Astrocyte of the cerebellum (primary cell): ENCODE results near the gene FOSL1.

Experiments used
- DNase-seq: peaks from one replicate; pipeline ENCODE4 v3.0.0-alpha.2; 2011; ENCODE audit warnings: low read depth
- H3K4me3 ChIP-seq: 2 replicates; pipeline ENCODE4 v1.5.1; 2011; ENCODE audit warnings: mild to moderate bottlenecking, low read depth, low read length, moderate library complexity
- in situ Hi-C: cut with HindIII; loops from 2 replicates; pipeline ENCODE4 v1.10.0; 2017; ENCODE audit warnings: low sequenced_read_pairs
- TF ChIP-seq, protein P1 (sequence below): IDR thresholded peaks from 2 replicates; pipeline ENCODE4 v1.5.1; 2012; ENCODE audit warnings: low read length, low read depth, moderate library complexity, mild to moderate bottlenecking; ENCODE audit errors: missing control alignments

The FOSL1 gene

DNA sequence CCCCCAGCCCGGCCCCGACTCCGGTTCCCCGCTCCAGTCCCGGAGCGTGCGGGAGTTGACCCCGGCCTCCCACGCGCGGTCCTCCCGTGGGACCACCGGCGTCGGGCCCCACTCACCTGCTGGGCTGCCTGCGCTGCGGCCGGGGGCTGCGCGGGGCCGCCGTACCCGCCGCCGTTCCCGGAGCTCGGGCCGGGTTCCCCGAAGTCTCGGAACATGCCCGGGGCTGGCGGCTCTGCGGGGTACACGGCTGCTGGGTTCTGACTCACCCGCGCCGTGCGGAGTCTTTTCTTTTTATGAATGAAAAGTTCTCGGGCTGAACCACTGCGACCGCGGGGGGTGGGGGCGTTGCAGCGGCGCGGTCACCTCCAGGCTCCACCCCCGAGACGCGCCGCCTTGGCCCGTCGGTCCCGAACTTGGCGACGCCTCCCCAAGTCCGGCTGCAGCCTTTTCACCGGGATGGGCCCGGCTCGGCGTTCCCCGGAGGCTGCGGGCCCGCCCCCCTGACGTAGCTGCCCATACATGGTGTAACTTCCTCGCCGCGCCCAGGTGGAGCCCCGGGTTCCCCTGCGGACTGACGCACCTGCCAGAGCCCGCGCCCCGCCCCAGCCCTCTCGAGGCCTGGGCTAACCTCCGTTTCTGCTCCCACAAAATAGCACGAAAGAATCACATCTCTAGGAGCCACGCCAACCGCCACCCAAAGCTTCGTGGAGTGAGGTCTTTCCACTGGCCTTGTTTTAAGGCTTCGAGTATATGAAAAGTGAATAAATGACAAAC is at the start of gene FOSL1:
FOSL1 (minus strand) TSS at position 264 of the 774 bp plus-strand sequence; CDS start at position 215, 49 bp downstream.
- DNase-seq = peak; percentile 84
- in situ Hi-C loops = no loop called here
- TF ChIP-seq, protein P1, sequence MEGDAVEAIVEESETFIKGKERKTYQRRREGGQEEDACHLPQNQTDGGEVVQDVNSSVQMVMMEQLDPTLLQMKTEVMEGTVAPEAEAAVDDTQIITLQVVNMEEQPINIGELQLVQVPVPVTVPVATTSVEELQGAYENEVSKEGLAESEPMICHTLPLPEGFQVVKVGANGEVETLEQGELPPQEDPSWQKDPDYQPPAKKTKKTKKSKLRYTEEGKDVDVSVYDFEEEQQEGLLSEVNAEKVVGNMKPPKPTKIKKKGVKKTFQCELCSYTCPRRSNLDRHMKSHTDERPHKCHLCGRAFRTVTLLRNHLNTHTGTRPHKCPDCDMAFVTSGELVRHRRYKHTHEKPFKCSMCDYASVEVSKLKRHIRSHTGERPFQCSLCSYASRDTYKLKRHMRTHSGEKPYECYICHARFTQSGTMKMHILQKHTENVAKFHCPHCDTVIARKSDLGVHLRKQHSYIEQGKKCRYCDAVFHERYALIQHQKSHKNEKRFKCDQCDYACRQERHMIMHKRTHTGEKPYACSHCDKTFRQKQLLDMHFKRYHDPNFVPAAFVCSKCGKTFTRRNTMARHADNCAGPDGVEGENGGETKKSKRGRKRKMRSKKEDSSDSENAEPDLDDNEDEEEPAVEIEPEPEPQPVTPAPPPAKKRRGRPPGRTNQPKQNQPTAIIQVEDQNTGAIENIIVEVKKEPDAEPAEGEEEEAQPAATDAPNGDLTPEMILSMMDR = no peak
- peak within 1 kb of the TSS; percentile 70 for H3K4me3 ChIP-seq

DNA sequence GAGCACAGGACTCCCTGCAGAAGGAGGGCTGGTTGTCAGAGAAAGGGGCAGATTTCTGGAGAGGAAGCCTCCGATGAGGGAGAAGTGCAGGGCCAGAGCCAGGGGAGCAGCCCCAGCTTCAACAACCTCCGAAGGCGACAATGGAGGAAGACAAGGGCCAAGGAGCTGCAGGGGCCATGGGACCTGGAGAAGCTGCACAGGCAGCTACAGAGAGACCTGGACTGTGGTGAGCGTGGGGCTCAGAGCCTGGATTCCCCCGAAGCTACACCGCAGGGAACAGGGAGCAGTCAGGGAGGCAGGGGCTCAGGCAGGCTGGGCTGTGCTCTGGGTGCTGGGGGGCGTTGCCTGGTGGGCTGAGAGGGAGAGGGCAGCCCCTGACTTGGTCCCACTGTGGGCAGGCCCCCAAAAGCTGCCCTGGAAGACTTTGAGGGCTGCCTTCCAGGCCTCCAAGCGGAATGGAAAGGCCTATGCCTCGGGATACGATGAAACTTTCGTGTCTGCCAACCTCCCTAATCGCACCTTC is 47.5 kb upstream of the FOSL1 start:
- TF ChIP-seq, protein P1 = no peak
- no peak overlapping the region for H3K4me3 ChIP-seq
- in situ Hi-C loops = no loop called here
- DNase-seq = no peak

DNA sequence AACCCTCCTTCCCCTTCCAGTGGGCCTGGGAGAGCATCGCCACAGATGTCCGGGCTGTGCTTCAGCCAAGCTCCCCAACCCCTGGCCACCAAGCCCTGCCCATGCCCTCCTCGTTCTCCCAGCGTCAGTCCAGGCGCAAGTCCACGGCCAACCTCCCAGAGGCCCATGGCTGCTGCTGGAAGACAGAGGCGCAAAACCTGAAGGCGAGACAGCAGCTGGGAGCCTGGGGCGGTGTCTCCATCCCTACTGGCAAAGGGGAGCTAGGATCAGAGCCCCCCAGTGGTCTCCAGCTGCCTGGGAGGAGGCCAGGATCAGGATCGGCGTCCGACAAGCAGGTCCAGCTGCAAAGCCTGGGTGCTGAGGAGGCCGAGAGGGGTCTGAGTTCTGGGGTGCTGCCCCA is 46.9 kb upstream of the FOSL1 start:
- in situ Hi-C loops = no loop called here
- H3K4me3 ChIP-seq = no peak overlapping the region
- TF ChIP-seq, protein P1 = no peak
- no peak for DNase-seq

DNA sequence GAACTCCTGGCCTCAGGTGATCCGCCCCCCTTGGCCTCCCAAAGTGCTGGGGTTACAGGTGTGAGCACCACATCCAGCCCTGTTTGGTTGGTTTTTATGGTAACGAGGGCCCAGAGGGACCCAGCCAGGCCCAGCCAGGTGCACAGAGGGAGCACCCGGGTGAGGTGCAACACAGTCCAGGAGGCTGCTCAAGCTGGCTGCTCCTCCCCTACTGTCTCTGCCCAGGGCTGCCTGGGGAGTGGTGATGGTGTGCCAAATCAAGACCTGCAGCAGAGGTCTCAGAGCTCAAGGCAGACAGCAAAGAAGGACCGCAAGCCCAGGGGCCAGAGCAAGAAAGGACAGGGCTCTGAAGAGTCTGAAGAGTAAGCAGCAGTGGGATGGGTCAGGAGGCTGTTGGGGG is 46.5 kb upstream of the FOSL1 start:
- in situ Hi-C loops = no loop called here
- H3K4me3 ChIP-seq = no peak overlapping the region

DNA sequence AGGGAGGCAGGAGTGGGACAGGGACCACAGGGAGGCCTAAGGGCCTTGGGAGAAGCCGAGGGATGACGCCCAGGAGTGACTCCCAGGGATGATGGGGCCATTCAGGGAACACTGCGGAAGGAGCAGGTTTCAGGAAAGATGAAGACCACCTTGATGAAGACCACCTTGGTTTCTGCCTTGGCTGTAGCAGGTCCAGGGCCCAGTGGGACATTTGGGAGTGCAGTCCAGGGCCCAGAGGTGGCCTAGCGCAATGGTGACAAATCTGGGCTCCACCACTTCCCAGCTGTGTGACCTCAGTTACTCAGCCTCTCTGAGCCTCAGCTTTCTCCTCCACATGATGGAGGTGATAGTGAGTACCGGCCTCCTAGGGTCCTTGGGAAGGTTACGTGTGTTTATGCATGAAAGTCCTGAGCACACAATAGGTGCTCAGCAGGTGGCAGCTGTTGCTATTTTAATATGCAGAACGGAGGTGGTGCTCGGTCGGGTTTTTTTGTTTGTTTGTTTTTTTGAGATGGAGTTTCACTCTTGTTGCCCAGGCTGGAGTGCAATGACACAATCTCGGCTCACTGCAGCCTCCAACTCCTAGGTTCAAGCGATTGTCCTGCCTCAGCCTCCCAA is 45.9 kb upstream of the FOSL1 start:
- TF ChIP-seq, protein P1 = no peak
- in situ Hi-C loops = no loop called here
- H3K4me3 ChIP-seq = no peak overlapping the region
- no peak for DNase-seq

More for the DNA sequence above, 46.5 kb upstream of the FOSL1 start:
- DNase-seq = no peak
- TF ChIP-seq, protein P1 = no peak

DNA sequence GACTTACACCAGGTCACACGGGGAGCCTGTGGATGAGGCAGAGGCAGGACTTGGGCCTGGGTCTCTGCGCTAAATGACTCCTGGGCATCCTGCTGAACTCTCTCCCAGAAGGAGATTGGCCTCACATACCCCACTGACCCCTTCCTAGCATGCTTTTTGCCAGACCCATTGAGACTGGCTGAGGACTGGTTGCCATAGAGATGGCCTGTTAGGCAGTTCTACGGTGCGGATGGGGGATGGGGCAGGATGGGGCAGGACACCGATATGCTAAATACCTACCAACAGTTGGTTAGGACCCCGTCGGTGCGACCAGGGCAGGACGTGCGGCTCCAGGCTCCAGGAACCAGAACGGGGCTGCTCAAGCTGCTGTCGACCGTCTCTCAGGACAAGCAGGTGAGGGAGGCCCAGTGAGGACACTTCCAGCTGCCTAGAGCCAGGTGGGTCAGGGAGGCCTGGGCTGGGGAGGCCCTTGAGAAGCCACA is 45.3 kb upstream of the FOSL1 start, which contains the start of gene TSGA10IP:
TSGA10IP (plus strand) TSS at position 51 of the 482 bp plus-strand sequence; CDS start at position 247, 196 bp downstream.
- no peak within 1 kb of the TSS for H3K4me3 ChIP-seq
- in situ Hi-C loops = no loop called here
- TF ChIP-seq, protein P1 = no peak
- no peak for DNase-seq
